K562 (cell line): ENCODE results near the gene SPTLC2.

Experiments used
- AFF1 ChIP-seq, 2 experiments: fragments of 450-650 bp; IDR thresholded peaks; 2 replicates each; pipeline ENCODE4 v1.6.1; 2018; ENCODE audit warnings: mild to moderate bottlenecking in 2 of 2, low read depth in 1 of 2; ENCODE audit not compliant: partially characterized antibody in 2 of 2
- CTCF ChIP-seq, 3 experiments: IDR thresholded peaks in 2 of 3; conservative IDR thresholded peaks in 1 of 3; 2 replicates each; pipeline ENCODE4 v1.5.1; 2011 to 2012; ENCODE audit warnings: low read length in 3 of 3, mild to moderate bottlenecking in 3 of 3, control low read depth in 2 of 3, improper control_type of control experiment in 1 of 3, inconsistent platforms in 1 of 3, low read depth in 1 of 3, mixed read lengths in 1 of 3, moderate library complexity in 1 of 3; ENCODE audit not compliant: insufficient read depth in 2 of 3
- EHMT2 ChIP-seq: fragments of 450-650 bp; IDR thresholded peaks from 2 replicates; pipeline ENCODE4 v1.6.1; 2018; ENCODE audit warnings: antibody characterized with exemption
- FOXK1 ChIP-seq: sonication (generic); formaldehyde crosslinking; IDR thresholded peaks from 2 replicates; pipeline ENCODE4 v1.8.0; 2022; ENCODE audit warnings: missing genetic modification reagents, mild to moderate bottlenecking, borderline replicate concordance
- MYC ChIP-seq, 2 experiments: fragments of 250-450 bp in 1 of 2; sonication (Bioruptor Pico) in 1 of 2; IDR thresholded peaks; 2 replicates each; pipeline versions ENCODE4 v1.5.1 to v1.6.1; 2012 to 2021; ENCODE audit warnings: low read depth in 2 of 2, borderline replicate concordance in 1 of 2, improper control_type of control experiment in 1 of 2, low read length in 1 of 2, mild to moderate bottlenecking in 1 of 2, moderate library complexity in 1 of 2
- SP1 ChIP-seq: sonication (generic); formaldehyde crosslinking; IDR thresholded peaks from 2 replicates; pipeline ENCODE4 v1.8.1; 2022; ENCODE audit warnings: mild to moderate bottlenecking, missing genetic modification reagents

GRCh38 chr14:77457115-77457521 lies 159.3 kb downstream of the SPTLC2 start:
- no peak for TF ChIP-seq FOXK1 (CRISPR knock-in tag)
- TF ChIP-seq MYC (IDR thresholded peaks at IDR 0.05; ENCODE audit: low read depth, low read length), result no peak
- TF ChIP-seq MYC (CRISPR knock-in tag; IDR thresholded peaks at IDR 0.05; ENCODE audit: borderline replicate concordance, low read depth), result no peak
- no peak for TF ChIP-seq EHMT2
- no peak for TF ChIP-seq CTCF (IDR thresholded peaks at IDR 0.05 in 2 of 3, conservative IDR thresholded peaks at IDR 0.05 in 1 of 3; ENCODE audit: insufficient read depth in 2 of 3, low read depth in 1 of 3, low read length in 3 of 3)
- TF ChIP-seq SP1 (CRISPR knock-in tag), result no peak
- TF ChIP-seq AFF1 (IDR thresholded peaks at IDR 0.05; ENCODE audit: low read depth in 1 of 2, partially characterized antibody in 2 of 2), result no peak
